22Rv1 (cell line): ENCODE results near the gene FOXP1.

ENCODE experiments used
- ZFX ChIP-seq: fragments of 450-650 bp; IDR thresholded peaks from 2 replicates; pipeline ENCODE4 v1.6.1; 2017; ENCODE audit warnings: antibody characterized with exemption, borderline replicate concordance
- TF ChIP-seq, protein P1 (sequence below): fragments of 450-650 bp; IDR thresholded peaks from 2 replicates; pipeline ENCODE4 v1.5.1; 2017; ENCODE audit warnings: mild to moderate bottlenecking

GRCh38 chr3:71139496-71139895 lies 444.0 kb downstream of the FOXP1 start:
- TF ChIP-seq ZFX: no peak
- TF ChIP-seq, protein P1, sequence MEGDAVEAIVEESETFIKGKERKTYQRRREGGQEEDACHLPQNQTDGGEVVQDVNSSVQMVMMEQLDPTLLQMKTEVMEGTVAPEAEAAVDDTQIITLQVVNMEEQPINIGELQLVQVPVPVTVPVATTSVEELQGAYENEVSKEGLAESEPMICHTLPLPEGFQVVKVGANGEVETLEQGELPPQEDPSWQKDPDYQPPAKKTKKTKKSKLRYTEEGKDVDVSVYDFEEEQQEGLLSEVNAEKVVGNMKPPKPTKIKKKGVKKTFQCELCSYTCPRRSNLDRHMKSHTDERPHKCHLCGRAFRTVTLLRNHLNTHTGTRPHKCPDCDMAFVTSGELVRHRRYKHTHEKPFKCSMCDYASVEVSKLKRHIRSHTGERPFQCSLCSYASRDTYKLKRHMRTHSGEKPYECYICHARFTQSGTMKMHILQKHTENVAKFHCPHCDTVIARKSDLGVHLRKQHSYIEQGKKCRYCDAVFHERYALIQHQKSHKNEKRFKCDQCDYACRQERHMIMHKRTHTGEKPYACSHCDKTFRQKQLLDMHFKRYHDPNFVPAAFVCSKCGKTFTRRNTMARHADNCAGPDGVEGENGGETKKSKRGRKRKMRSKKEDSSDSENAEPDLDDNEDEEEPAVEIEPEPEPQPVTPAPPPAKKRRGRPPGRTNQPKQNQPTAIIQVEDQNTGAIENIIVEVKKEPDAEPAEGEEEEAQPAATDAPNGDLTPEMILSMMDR: no peak
